Measurements from ENCODE around the gene TBC1D22A. TPM values are rescaled to one million over a fixed set of nuclear protein-coding genes. Genes with fewer than 3 reads are reported as not detected.

Gene TBC1D22A
- total RNA-seq, 3 donors from 2014 or later: 35.6 to 51.9 (median 41.8) TPM

GRCh38 chr22:47063606-47064005 lies 301.2 kb downstream of the TBC1D22A start:
- intact Hi-C loops (cut with DNase I, micrococcal nuclease): no loop called here
- no peaks in the 10 kb centered on the region for H3K9me3 ChIP-seq
- DNase-seq (no peak), ATAC-seq (no peak)
- H3K36me3 ChIP-seq (ENCODE audit: low read depth): no peaks in the 10 kb centered on the region
- H3K4me3 ChIP-seq: no peak overlapping the region
- no peaks in the 10 kb centered on the region for H3K4me1 ChIP-seq (ENCODE audit: low read depth)
- TF ChIP-seq CTCF (IDR thresholded peaks at IDR 0.05): no peak

GRCh38 chr22:47064016-47064415 lies 301.6 kb downstream of the TBC1D22A start:
- Histone ChIP-seq H3K9me3 (no peaks in the 10 kb centered on the region), H3K36me3 (ENCODE audit: low read depth) (no peaks in the 10 kb centered on the region), H3K4me3 (no peak overlapping the region), H3K4me1 (ENCODE audit: low read depth) (no peaks in the 10 kb centered on the region)
- TF ChIP-seq CTCF (IDR thresholded peaks at IDR 0.05): no peak
- DNase-seq (no peak), ATAC-seq (no peak)
- intact Hi-C loops (cut with DNase I, micrococcal nuclease): no loop called here

- Histone ChIP-seq H3K4me1 (ENCODE audit: low read depth) (no peaks in the 10 kb centered on the region), H3K36me3 (ENCODE audit: low read depth) (no peaks in the 10 kb centered on the region), H3K9me3 (no peaks in the 10 kb centered on the region), H3K4me3 (no peak overlapping the region)
- no peak for DNase-seq
- ATAC-seq: no peak
- intact Hi-C loops (cut with DNase I, micrococcal nuclease): no loop called here
- TF ChIP-seq CTCF (IDR thresholded peaks at IDR 0.05): no peak
These were observed 302.0 kb downstream of the TBC1D22A start for GRCh38 chr22:47064416-47064815.

- intact Hi-C loops (cut with DNase I, micrococcal nuclease): no loop called here
- ATAC-seq: no peak
These were observed 303.5 kb downstream of the TBC1D22A start for GRCh38 chr22:47065756-47066615.

GRCh38 chr22:47066616-47066905 lies 304.1 kb downstream of the TBC1D22A start:
- no peak overlapping the region for H3K4me3 ChIP-seq
- intact Hi-C loops (cut with DNase I, micrococcal nuclease): no loop called here
- no peaks in the 10 kb centered on the region for H3K36me3 ChIP-seq (ENCODE audit: low read depth)
- ATAC-seq: no peak
- no peak for DNase-seq
- no peaks in the 10 kb centered on the region for H3K4me1 ChIP-seq (ENCODE audit: low read depth)
- no peak for TF ChIP-seq CTCF (IDR thresholded peaks at IDR 0.05)
- no peaks in the 10 kb centered on the region for H3K9me3 ChIP-seq

More at GRCh38 chr22:47065756-47066615, 303.5 kb downstream of the TBC1D22A start:
- H3K36me3 ChIP-seq (ENCODE audit: low read depth): no peaks in the 10 kb centered on the region
- H3K4me3 ChIP-seq: no peak overlapping the region
- no peaks in the 10 kb centered on the region for H3K9me3 ChIP-seq
- no peak for TF ChIP-seq CTCF (IDR thresholded peaks at IDR 0.05)
- DNase-seq: no peak
- H3K4me1 ChIP-seq (ENCODE audit: low read depth): no peaks in the 10 kb centered on the region
